GM12872 (cell line): ENCODE measurements around the gene PARD3B.

ENCODE experiments used
- CTCF ChIP-seq: IDR thresholded peaks from 3 replicates; pipeline ENCODE4 v1.5.1; 2011; ENCODE audit warnings: low read depth, mild to moderate bottlenecking, low read length, moderate library complexity; ENCODE audit not compliant: insufficient read depth

PARD3B gene

GRCh38 chr2:205483095-205483494 lies 937.8 kb downstream of the PARD3B start:
- no peak for TF ChIP-seq CTCF

GRCh38 chr2:205484215-205484614 lies 938.9 kb downstream of the PARD3B start:
- TF ChIP-seq CTCF, result no peak

- no peak for TF ChIP-seq CTCF
Measured at GRCh38 chr2:205484764-205485163, 939.5 kb downstream of the PARD3B start.

- no peak for TF ChIP-seq CTCF
Measured at GRCh38 chr2:205494537-205495235, 949.4 kb downstream of the PARD3B start.

- TF ChIP-seq CTCF, result no peak
Measured at GRCh38 chr2:205495819-205496218, 950.5 kb downstream of the PARD3B start.

- TF ChIP-seq CTCF, result no peak
Measured at GRCh38 chr2:205496370-205496769, 951.1 kb downstream of the PARD3B start.

- TF ChIP-seq CTCF, result no peak
Measured at GRCh38 chr2:205496772-205497171, 951.5 kb downstream of the PARD3B start.
